HG03457 (cell line): ENCODE measurements around the gene SCNN1B.
"Not testable (repeated sequence)": the region's sequence is repeated elsewhere in the genome, so short reads cannot be mapped to it uniquely, and the experiment has no call there.

ENCODE experiments used
- ATAC-seq: cut with Tn5 transposase; IDR thresholded peaks from one replicate; pipeline ENCODE4 v1.9.1; 2021; ENCODE audit warnings: moderate number of reproducible peaks; ENCODE audit not compliant: unreplicated experiment

SCNN1B gene

DNA sequence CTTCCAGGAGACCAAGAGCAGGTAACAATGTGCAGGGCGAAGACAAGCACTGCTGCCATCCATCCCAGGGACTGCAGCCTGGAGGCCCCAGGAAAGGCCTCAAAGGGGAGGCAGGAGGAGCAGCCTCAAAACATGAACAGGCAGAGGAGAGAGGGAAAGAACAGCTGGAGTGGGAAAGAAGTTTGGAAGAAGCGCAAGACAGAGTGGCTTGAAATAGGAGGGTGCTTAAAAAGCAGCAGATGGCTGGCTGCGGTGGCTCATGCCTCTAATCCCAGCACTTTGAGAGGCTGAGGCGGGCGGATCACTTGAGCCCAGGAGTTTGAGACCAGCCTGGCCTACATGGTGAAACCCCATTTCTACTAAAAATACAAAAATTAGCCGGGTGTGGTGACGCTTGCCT lies 98.3 kb downstream of the SCNN1B start:
- not testable (repeated sequence) for ATAC-seq

GRCh38 chr16:23401139-23401538 lies 99.0 kb downstream of the SCNN1B start:
- no peak for ATAC-seq

DNA sequence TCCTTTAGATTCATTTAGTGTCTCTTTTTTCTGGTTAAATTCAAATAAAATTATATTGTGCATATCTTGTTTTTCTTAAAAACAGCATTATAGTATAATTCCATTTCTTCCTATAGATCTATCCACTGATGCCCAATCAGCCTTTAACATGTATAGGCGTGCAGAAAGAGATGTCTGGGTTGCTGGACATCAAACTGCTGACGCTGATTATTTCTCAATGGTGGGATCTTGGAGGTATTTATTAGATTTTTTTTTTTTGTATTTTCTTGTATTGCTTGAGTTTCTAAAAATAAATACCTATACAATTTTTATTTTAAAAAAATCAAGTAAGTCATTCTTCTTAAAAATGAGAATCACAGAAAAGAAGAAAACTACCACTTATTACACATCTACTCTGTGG lies 100.0 kb downstream of the SCNN1B start:
- ATAC-seq: no peak

GRCh38 chr16:23403547-23403946 lies 101.4 kb downstream of the SCNN1B start:
- no peak for ATAC-seq

DNA sequence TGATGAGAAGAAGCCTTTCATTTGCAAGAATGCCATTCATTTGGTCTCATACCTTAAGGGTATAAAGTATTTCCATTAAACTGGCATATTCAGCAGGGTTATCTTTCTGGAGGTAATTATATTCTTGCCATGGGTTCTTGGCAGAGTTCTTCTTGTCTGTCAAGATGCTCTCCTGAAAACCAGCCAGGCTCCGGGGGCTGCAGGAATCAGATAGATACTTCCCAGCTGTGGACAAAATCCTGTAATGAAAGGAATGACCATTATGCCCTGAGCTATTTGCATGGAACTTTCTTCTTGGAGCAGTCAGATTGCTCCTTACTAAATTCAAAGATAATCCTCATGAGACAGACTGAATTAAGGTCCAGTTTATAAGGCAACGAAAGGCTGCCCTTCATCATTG lies 103.9 kb downstream of the SCNN1B start:
- no peak for ATAC-seq

DNA sequence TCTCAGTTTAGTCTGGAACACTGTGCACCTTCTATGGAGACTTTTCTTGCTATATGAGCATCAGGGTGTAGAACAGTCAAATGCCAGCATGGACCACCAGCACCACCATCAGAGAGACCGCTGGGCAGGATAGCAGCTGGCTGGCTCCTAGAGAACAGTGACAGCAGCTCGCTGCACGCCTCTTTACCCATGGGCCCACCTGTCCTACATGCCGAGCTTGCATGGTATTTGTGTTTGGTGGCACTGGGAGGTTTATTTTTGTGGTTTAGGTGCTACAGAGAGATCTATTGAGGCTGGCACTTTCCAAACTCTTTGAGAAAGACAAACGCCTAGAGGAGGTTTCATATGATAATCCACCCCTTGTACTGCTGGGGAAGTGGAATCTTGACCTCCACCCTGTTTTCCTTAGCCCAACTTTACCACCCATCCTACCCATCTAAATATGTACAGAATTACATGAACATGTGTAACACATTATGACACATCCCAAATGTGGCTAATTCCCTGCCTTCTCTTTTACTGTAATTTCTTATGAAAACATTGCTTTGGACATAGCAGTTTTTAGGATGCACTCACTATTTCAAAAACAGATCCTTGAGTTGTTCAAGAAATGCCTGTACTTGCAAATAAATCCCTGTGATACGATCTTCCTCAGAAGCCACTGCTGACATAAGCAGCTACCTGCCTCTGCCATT lies 104.6 kb downstream of the SCNN1B start:
- no peak for ATAC-seq

DNA sequence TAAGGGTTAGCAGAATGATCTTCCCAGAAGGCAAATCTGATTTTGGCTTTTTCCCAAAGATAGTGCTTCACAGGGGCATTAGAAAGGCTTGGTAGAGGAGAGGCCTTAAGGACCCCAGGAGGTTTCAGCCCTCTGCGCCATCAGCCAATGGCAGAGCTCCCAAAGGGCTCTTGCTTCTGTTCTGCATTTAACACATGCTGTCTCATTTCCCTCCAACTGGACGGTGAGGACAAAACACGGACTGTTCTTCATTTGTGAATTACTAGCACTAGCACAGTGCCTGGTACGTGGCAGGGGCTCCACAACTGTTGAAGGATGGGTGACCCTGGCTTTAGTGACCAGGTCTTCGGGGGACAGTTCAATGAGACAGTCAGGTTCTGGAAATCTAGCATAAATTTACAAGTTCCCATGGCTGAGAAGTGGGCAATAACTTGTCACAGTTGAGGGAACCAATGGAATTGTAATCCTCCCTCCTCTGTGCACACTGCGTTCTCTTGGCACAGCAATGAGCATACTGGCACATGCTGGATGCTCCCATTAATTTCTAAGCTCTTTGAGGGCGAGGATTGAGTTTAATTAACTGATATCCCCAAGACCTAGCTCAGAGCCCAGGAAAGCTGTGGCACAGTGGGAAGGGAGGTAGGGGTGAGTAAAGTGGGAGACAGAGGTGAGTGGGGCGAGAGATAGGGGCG lies 105.5 kb downstream of the SCNN1B start:
- no peak for ATAC-seq

GRCh38 chr16:23408242-23408822 lies 106.2 kb downstream of the SCNN1B start:
- no peak for ATAC-seq

GRCh38 chr16:23408823-23409298 lies 106.8 kb downstream of the SCNN1B start:
- ATAC-seq: no peak

DNA sequence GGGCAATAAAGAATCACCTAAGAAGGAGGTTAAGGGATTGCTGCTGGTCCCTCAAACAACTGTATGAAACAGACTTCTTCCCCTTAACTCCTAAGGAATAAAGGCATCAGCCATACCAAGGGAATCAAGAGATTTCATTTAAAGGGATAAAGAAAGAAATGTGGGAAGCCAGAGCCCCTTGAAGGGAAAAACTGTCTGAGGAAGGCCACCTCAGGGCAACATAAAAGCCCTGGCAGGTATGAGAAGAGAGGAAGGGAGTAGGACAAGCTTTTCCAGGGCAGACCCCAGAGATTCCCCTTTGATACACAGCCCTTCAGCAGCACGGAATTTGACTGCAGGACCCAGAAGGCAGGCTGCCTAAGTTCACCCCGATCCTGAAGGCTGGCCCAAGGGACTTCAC lies 107.4 kb downstream of the SCNN1B start:
- no peak for ATAC-seq

DNA sequence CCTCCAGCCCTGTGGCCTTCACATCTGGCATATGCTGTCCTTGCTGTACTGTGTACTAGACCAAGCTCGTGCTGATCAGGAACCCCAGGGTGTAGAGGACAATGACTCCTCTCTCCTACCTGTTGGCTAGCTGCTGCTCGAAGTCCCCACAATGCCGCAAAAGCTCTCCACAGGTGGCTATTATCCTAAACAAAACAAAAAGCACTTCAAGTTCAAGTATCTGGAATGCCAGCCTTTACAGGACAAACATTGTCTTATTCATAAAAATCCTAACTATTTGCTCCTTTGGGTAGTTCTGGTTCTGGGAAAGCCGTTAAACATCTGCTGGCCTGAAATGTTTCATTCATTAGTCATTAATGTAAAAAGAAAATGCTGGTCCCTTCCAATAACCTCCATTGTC lies 108.1 kb downstream of the SCNN1B start:
- no peak for ATAC-seq

GRCh38 chr16:23414731-23415130 lies 112.6 kb downstream of the SCNN1B start:
- no peak for ATAC-seq

- no peak for ATAC-seq
Measured at GRCh38 chr16:23416816-23417215, 114.7 kb downstream of the SCNN1B start.

GRCh38 chr16:23420011-23420410 lies 117.9 kb downstream of the SCNN1B start:
- no peak for ATAC-seq

- no peak for ATAC-seq
Measured at GRCh38 chr16:23423496-23424049, 121.5 kb downstream of the SCNN1B start.

GRCh38 chr16:23424292-23424958 lies 122.3 kb downstream of the SCNN1B start:
- ATAC-seq: no peak

DNA sequence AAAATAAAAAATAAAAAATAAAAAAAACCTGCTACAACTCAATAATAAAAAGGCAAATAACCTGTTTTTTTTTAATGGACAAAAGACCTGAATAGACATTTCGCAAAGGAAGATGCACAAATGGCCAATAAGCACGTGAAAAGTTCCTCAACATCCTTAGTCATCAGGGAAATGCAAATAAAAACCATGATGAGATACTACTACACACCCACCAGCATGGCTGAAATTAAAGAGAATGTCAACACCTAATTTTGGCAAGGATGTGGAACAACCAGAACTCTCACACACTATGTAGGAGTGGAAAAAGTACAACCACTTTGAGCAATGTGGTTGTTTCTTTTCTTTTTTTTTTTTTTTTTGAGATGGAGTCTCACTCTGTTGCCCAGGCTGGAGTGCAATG lies 126.2 kb downstream of the SCNN1B start:
- no peak for ATAC-seq
